GM12878 (cell line): ENCODE results near the gene NCKAP5L.

Source experiments
- MYC ChIP-seq: IDR thresholded peaks from 2 replicates; pipeline ENCODE4 v1.6.1; 2011; ENCODE audit warnings: mild to moderate bottlenecking, low read length, moderate library complexity, inconsistent platforms; ENCODE audit not compliant: insufficient read depth, insufficient replicate concordance, insufficient read length, severe bottlenecking
- NFIC ChIP-seq: IDR thresholded peaks from 2 replicates; pipeline ENCODE4 v1.6.1; 2012; ENCODE audit warnings: low read depth, mild to moderate bottlenecking, inconsistent platforms, low read length, moderate library complexity
- ZBED1 ChIP-seq: IDR thresholded peaks from 2 replicates; pipeline ENCODE4 v1.6.1; 2016; ENCODE audit warnings: borderline replicate concordance

- TF ChIP-seq ZBED1 (no peak), MYC (no peak), NFIC (no peak)
These were observed 3.3 kb downstream of the NCKAP5L start for GRCh38 chr12:49824895-49825294.
